HepG2 (cell line): ENCODE results near the gene PDPK1. TPM values are rescaled to one million over a fixed set of nuclear protein-coding genes. Genes with fewer than 3 reads are reported as not detected.

Experiments
- FOSL1 ChIP-seq: sonication (generic); formaldehyde crosslinking; IDR thresholded peaks from 2 replicates; pipeline ENCODE4 v1.9.0; 2021; ENCODE audit warnings: missing genetic modification reagents, borderline replicate concordance
- FOXO1 ChIP-seq: sonication (generic); formaldehyde crosslinking; IDR thresholded peaks from 2 replicates; pipeline ENCODE4 v1.4.0; 2020; ENCODE audit warnings: missing genetic modification reagents
- GMEB2 ChIP-seq: IDR thresholded peaks from 2 replicates; pipeline ENCODE4 v1.6.1; 2016; ENCODE audit warnings: missing biosample characterization, missing genetic modification reagents, low read depth
- HOXA5 ChIP-seq: sonication (generic); formaldehyde crosslinking; IDR thresholded peaks from 2 replicates; pipeline ENCODE4 v1.4.0; 2020; ENCODE audit warnings: missing genetic modification reagents
- IKZF1 ChIP-seq: fragments of 450-650 bp; IDR thresholded peaks from 2 replicates; pipeline ENCODE4 v1.7.1; 2016
- MEIS1 ChIP-seq: sonication (generic); formaldehyde crosslinking; IDR thresholded peaks from 2 replicates; pipeline ENCODE4 v1.9.0; 2021; ENCODE audit warnings: mild to moderate bottlenecking, missing genetic modification reagents, moderate library complexity, borderline replicate concordance
- MLXIP ChIP-seq: sonication (generic); formaldehyde crosslinking; IDR thresholded peaks from 2 replicates; pipeline ENCODE4 v1.9.0; 2021; ENCODE audit warnings: missing genetic modification reagents, borderline replicate concordance
- PLRG1 ChIP-seq: fragments of 450-650 bp; conservative IDR thresholded peaks from 2 replicates; pipeline ENCODE4 v1.6.1; 2016
- REL ChIP-seq: sonication (generic); formaldehyde crosslinking; conservative IDR thresholded peaks from 2 replicates; pipeline ENCODE4 v1.8.0; 2022; ENCODE audit warnings: mild to moderate bottlenecking, missing genetic modification reagents, moderate library complexity
- RNF219 ChIP-seq: sonication (generic); formaldehyde crosslinking; IDR thresholded peaks from 2 replicates; pipeline ENCODE4 v1.5.0; 2020; ENCODE audit warnings: mild to moderate bottlenecking, missing genetic modification reagents
- SIN3B ChIP-seq: fragments of 150-350 bp; IDR thresholded peaks from 2 replicates; pipeline ENCODE4 v1.6.1; 2014; ENCODE audit warnings: low read length
- TBL1XR1 ChIP-seq: fragments of 150-350 bp; IDR thresholded peaks from 2 replicates; pipeline ENCODE4 v1.6.1; 2014; ENCODE audit warnings: borderline replicate concordance, low read length; ENCODE audit not compliant: partially characterized antibody
- THYN1 ChIP-seq: sonication (generic); formaldehyde crosslinking; IDR thresholded peaks from 2 replicates; pipeline ENCODE4 v1.8.1; 2023; ENCODE audit warnings: low read depth, mild to moderate bottlenecking, moderate library complexity, missing genetic modification reagents, borderline replicate concordance
- YY1 ChIP-seq: IDR thresholded peaks from 2 replicates; pipeline ENCODE4 v1.6.1; 2011; ENCODE audit warnings: low read length, low read depth, moderate library complexity, mild to moderate bottlenecking; ENCODE audit not compliant: insufficient read depth, insufficient replicate concordance
- ZFP36L2 ChIP-seq: sonication (generic); formaldehyde crosslinking; IDR thresholded peaks from 2 replicates; pipeline ENCODE4 v1.4.0; 2020; ENCODE audit warnings: missing genetic modification reagents
- ZFP41 ChIP-seq: sonication (generic); formaldehyde crosslinking; IDR thresholded peaks from 2 replicates; pipeline ENCODE4 v1.4.0; 2020; ENCODE audit warnings: mild to moderate bottlenecking, missing genetic modification reagents, borderline replicate concordance
- ZMYM2 ChIP-seq: sonication (generic); formaldehyde crosslinking; IDR thresholded peaks from 2 replicates; pipeline ENCODE4 v1.8.0; 2022; ENCODE audit warnings: mild to moderate bottlenecking, missing genetic modification reagents
- ZNF230 ChIP-seq: sonication (generic); formaldehyde crosslinking; IDR thresholded peaks from 2 replicates; pipeline ENCODE4 v1.4.0; 2020; ENCODE audit warnings: mild to moderate bottlenecking, missing genetic modification reagents
- ZNF292 ChIP-seq: sonication (generic); formaldehyde crosslinking; IDR thresholded peaks from 2 replicates; pipeline ENCODE4 v1.8.1; 2022; ENCODE audit warnings: mild to moderate bottlenecking, low read depth, missing genetic modification reagents, borderline replicate concordance
- ZNF501 ChIP-seq: sonication (generic); formaldehyde crosslinking; IDR thresholded peaks from 2 replicates; pipeline ENCODE4 v1.5.1; 2020; ENCODE audit warnings: mild to moderate bottlenecking, moderate library complexity, missing genetic modification reagents
- ZNF557 ChIP-seq: sonication (generic); formaldehyde crosslinking; IDR thresholded peaks from 2 replicates; pipeline ENCODE4 v1.4.0; 2020; ENCODE audit warnings: missing genetic modification reagents
- ZNF564 ChIP-seq: sonication (generic); formaldehyde crosslinking; IDR thresholded peaks from 2 replicates; pipeline ENCODE4 v1.8.1; 2023; ENCODE audit warnings: mild to moderate bottlenecking, missing genetic modification reagents
- ZNF670 ChIP-seq: sonication (generic); formaldehyde crosslinking; IDR thresholded peaks from 2 replicates; pipeline ENCODE4 v1.8.0; 2022; ENCODE audit warnings: mild to moderate bottlenecking, missing genetic modification reagents, borderline replicate concordance
- ZNF775 ChIP-seq: sonication (generic); formaldehyde crosslinking; IDR thresholded peaks from 2 replicates; pipeline ENCODE4 v1.4.0; 2020; ENCODE audit warnings: missing genetic modification reagents, mild to moderate bottlenecking, moderate library complexity, borderline replicate concordance
- ZNF790 ChIP-seq: sonication (generic); formaldehyde crosslinking; IDR thresholded peaks from 2 replicates; pipeline ENCODE4 v1.8.0; 2022; ENCODE audit warnings: missing genetic modification reagents, mild to moderate bottlenecking, borderline replicate concordance
- polyA plus RNA-seq, 8 experiments: library from polyadenylated mRNA; depleted of rRNA in 3 of 8; stranded (reverse) in 7 of 8; unstranded in 1 of 8; fragments of >200 nt; fragmentation: Illumina TruSeq in 4 of 8; extraction: Trizol in 4 of 8; gene quantifications; 2 replicates each; pipeline versions ENCODE4 v1.2.1 to v1.2.3, GENCODE V29; 2011 to 2016; ENCODE audit warnings: low read depth in 4 of 8, missing spikeins in 1 of 8, mixed read lengths in 1 of 8; ENCODE audit not compliant: insufficient read depth in 1 of 8
- total RNA-seq, 5 experiments: library from RNA; depleted of rRNA; stranded (reverse); fragments of >200 nt; fragmentation: Illumina TruSeq; extraction: Trizol; gene quantifications; 2 replicates each; pipeline ENCODE4 v1.2.3, GENCODE V29; 2016; ENCODE audit warnings: low read depth in 1 of 5

The PDPK1 gene
- total and polyA plus RNA-seq, 2 of the 13 experiments (the other 11 are each of a cell fraction or from before 2014, with no cell fraction given) = 59.6 to 129 TPM

GRCh38 chr16:2500918-2501750 lies 36.7 kb upstream of the PDPK1 start (continued):
- TF ChIP-seq ZMYM2 (CRISPR knock-in tag) (no peak), ZNF670 (CRISPR knock-in tag) (peak; percentile 23; the same call in 1 of the 2 replicates), REL (CRISPR knock-in tag) (no peak), FOXO1 (CRISPR knock-in tag) (peak; percentile 18; the same call in 1 of the 2 replicates), ZNF292 (CRISPR knock-in tag) (no peak), MLXIP (no peak), ZNF564 (CRISPR knock-in tag) (no peak), ZFP36L2 (CRISPR knock-in tag) (no peak), GMEB2 (CRISPR knock-in tag) (no peak), MEIS1 (CRISPR knock-in tag) (no peak), THYN1 (no peak), ZNF775 (CRISPR knock-in tag) (no peak), ZNF230 (no peak), FOSL1 (CRISPR knock-in tag) (no peak), HOXA5 (no peak), IKZF1 (no peak), ZNF501 (0 out of 2 replicates have a peak, but pooled peaks have one; percentile 25), ZNF557 (CRISPR knock-in tag) (no peak), ZFP41 (CRISPR knock-in tag) (no peak), TBL1XR1 (no peak), PLRG1 (no peak), YY1 (no peak), ZNF790 (no peak), SIN3B (no peak), RNF219 (CRISPR knock-in tag) (no peak)
